Esophagus muscularis mucosa (tissue), 4 donors: ENCODE data around the gene MAP1LC3A. TPM values are rescaled to one million over a fixed set of nuclear protein-coding genes. Genes with fewer than 3 reads are reported as not detected.

Experiments used
- DNase-seq: peaks from one replicate; pipeline ENCODE4 v3.0.0-alpha.2; 2017; ENCODE audit errors: extremely low spot score
- H3K27ac ChIP-seq, 4 donors: fragments of 200-600 bp; sonication (generic); replicated peaks in 1 of 4; 1 replicate in 3 of 4; 2 replicates in 1 of 4; pipeline ENCODE4 v1.5.1; 2016 to 2019; ENCODE audit warnings: mild to moderate bottlenecking in 1 of 4
- H3K27me3 ChIP-seq, 4 donors: fragments of 200-600 bp; sonication (generic); one replicate each; pipeline versions ENCODE4 v1.5.1 to v1.6.0; 2016 to 2019
- H3K36me3 ChIP-seq, 4 donors: fragments of 200-600 bp; sonication (generic); one replicate each; pipeline ENCODE4 v1.5.1; 2016 to 2019
- H3K4me1 ChIP-seq, 4 donors: fragments of 200-600 bp; sonication (generic); one replicate each; pipeline ENCODE4 v1.5.1; 2016 to 2019
- H3K4me3 ChIP-seq, 4 donors: fragments of 200-600 bp; sonication (generic); 1 replicate in 2 of 4; 2 replicates in 2 of 4; pipeline ENCODE4 v1.5.1; 2016 to 2019; ENCODE audit warnings: mild to moderate bottlenecking in 4 of 4, moderate library complexity in 1 of 4
- H3K9me3 ChIP-seq, 4 donors: fragments of 200-600 bp; sonication (generic); 1 replicate in 3 of 4; 2 replicates in 1 of 4; pipeline ENCODE4 v1.5.1; 2016 to 2019
- CTCF ChIP-seq, 3 experiments: fragments of 200-600 bp in 2 of 3; fragments of 450-650 bp in 1 of 3; sonication (generic) in 2 of 3; IDR thresholded peaks; one replicate each; pipeline ENCODE4 v1.5.1; 2017 to 2019; ENCODE audit warnings: antibody characterized with exemption in 3 of 3, mild to moderate bottlenecking in 2 of 3, moderate library complexity in 1 of 3
- EP300 ChIP-seq: sonication (generic); formaldehyde crosslinking; IDR thresholded peaks from one replicate; pipeline ENCODE4 v1.6.1; 2017; ENCODE audit warnings: antibody characterized with exemption
- POLR2A ChIP-seq: fragments of 450-650 bp; IDR thresholded peaks from one replicate; pipeline ENCODE4 v1.6.1; 2017; ENCODE audit warnings: antibody characterized with exemption, moderate library complexity, mild to moderate bottlenecking, low read depth
- POLR2AphosphoS5 ChIP-seq, 2 donors: sonication (generic); formaldehyde crosslinking; IDR thresholded peaks; one replicate each; pipeline ENCODE4 v1.6.1; 2017; ENCODE audit warnings: antibody characterized with exemption in 2 of 2
- WGBS: methylation state at CpG from one replicate; pipeline ENCODE4 v1.1.5; 2018; 5-methylcytosine and 5-hydroxymethylcytosine counted together
- intact Hi-C: fragments of 100-400 bp; cut with DNase I; formaldehyde crosslinking; loops from one replicate; pipeline ENCODE4 v1.15.1; 2023
- total RNA-seq, 4 donors: library from RNA; depleted of rRNA; stranded (reverse); fragments of >200 nt; gene quantifications; one replicate each; pipeline versions ENCODE4 v1.1.0 to v1.2.1, GENCODE V29; 2016

Gene MAP1LC3A
- total RNA-seq, 4 donors from 2014 or later = 83.9 to 152 (median 111) TPM

- intact Hi-C loops = no loop called here
- no peak overlapping the region for H3K4me3 ChIP-seq
- peak; percentile 85 for DNase-seq
- H3K9me3 ChIP-seq = no peaks in the 10 kb centered on the region
- peaks cover 22 to 43% (median 32%) of the 10 kb centered on the region in 4 donors for H3K4me1 ChIP-seq
- TF ChIP-seq CTCF (IDR thresholded peaks at IDR 0.05) = no peak
- TF ChIP-seq POLR2AphosphoS5 (IDR thresholded peaks at IDR 0.05) = no peak
- TF ChIP-seq EP300 = no peak
- no peak for TF ChIP-seq POLR2A
- 86% methylated on average over 11 of the region's 11 CpGs for WGBS
- no peaks in the 10 kb centered on the region for H3K27me3 ChIP-seq
- H3K36me3 ChIP-seq = peaks cover 0 to 51% (median 20%) of the 10 kb centered on the region in 4 donors
- peak overlapping the region; percentile 50 to 65 (median 64) for H3K27ac ChIP-seq
These were observed 23.0 kb downstream of the MAP1LC3A start for GRCh38 chr20:34581341-34582184.

- no peaks in the 10 kb centered on the region for H3K27me3 ChIP-seq
- H3K9me3 ChIP-seq = no peaks in the 10 kb centered on the region
- peak overlapping the region; percentile 50 to 65 (median 64) for H3K27ac ChIP-seq
- DNase-seq = peak; percentile 14
- H3K36me3 ChIP-seq = peaks cover 0 to 54% (median 20%) of the 10 kb centered on the region in 4 donors
- no peak overlapping the region for H3K4me3 ChIP-seq
- intact Hi-C loops = no loop called here
- H3K4me1 ChIP-seq = peaks cover 22 to 43% (median 33%) of the 10 kb centered on the region in 4 donors
- WGBS = 71% methylated on average over 4 of the region's 4 CpGs
- no peak for TF ChIP-seq POLR2A
- TF ChIP-seq EP300 = no peak
These were observed 23.7 kb downstream of the MAP1LC3A start for GRCh38 chr20:34582221-34582620.

GRCh38 chr20:34582911-34583310 is 24.4 kb downstream of the MAP1LC3A start:
- Histone ChIP-seq H3K9me3 (no peaks in the 10 kb centered on the region), H3K27me3 (no peaks in the 10 kb centered on the region), H3K4me3 (no peak overlapping the region), H3K4me1 (peaks cover 22 to 43% (median 30%) of the 10 kb centered on the region in 4 donors), H3K36me3 (peaks cover 0 to 61% (median 20%) of the 10 kb centered on the region in 4 donors), H3K27ac (peak overlapping the region in 1 of 4 donors; percentile 63)
- intact Hi-C loops = no loop called here
- WGBS = 100% methylated on average over 3 of the region's 4 CpGs
- TF ChIP-seq EP300 (no peak), CTCF (IDR thresholded peaks at IDR 0.05) (no peak), POLR2AphosphoS5 (IDR thresholded peaks at IDR 0.05) (no peak), POLR2A (no peak)
- DNase-seq = peak; percentile 64

GRCh38 chr20:34583544-34583943 is 25.0 kb downstream of the MAP1LC3A start:
- no peaks in the 10 kb centered on the region for H3K9me3 ChIP-seq
- intact Hi-C loops = no loop called here
- no peak overlapping the region for H3K4me3 ChIP-seq
- TF ChIP-seq EP300 (no peak), CTCF (IDR thresholded peaks at IDR 0.05) (no peak), POLR2AphosphoS5 (IDR thresholded peaks at IDR 0.05) (no peak), POLR2A (no peak)
- H3K36me3 ChIP-seq = peaks cover 0 to 62% (median 20%) of the 10 kb centered on the region in 4 donors
- 74% methylated on average over 5 of the region's 6 CpGs for WGBS
- H3K27me3 ChIP-seq = no peaks in the 10 kb centered on the region
- peak; percentile 39 for DNase-seq
- peaks cover 22 to 40% (median 26%) of the 10 kb centered on the region in 4 donors for H3K4me1 ChIP-seq
- no peak overlapping the region for H3K27ac ChIP-seq

- TF ChIP-seq CTCF (IDR thresholded peaks at IDR 0.05) (no peak), POLR2A (no peak), EP300 (no peak), POLR2AphosphoS5 (IDR thresholded peaks at IDR 0.05) (no peak)
- no peaks in the 10 kb centered on the region for H3K27me3 ChIP-seq
- H3K27ac ChIP-seq = no peak overlapping the region
- peaks cover 13 to 29% (median 17%) of the 10 kb centered on the region in 4 donors for H3K4me1 ChIP-seq
- peak; percentile 53 for DNase-seq
- no peaks in the 10 kb centered on the region for H3K9me3 ChIP-seq
- intact Hi-C loops = no loop called here
- H3K36me3 ChIP-seq = peaks cover 0 to 58% (median 20%) of the 10 kb centered on the region in 4 donors
- 95% methylated on average over 4 of the region's 5 CpGs for WGBS
- H3K4me3 ChIP-seq = no peak overlapping the region
These were observed 26.5 kb downstream of the MAP1LC3A start for GRCh38 chr20:34585019-34585418.
